PFSK-1 (cell line): ENCODE data around the gene FAM184A.

Experiments used
- POLR2AphosphoS5 ChIP-seq: IDR thresholded peaks from 2 replicates; pipeline ENCODE4 v1.6.1; 2012; ENCODE audit warnings: low read depth, mild to moderate bottlenecking, control low read depth, low read length, moderate library complexity
- TAF1 ChIP-seq: IDR thresholded peaks from 2 replicates; pipeline ENCODE4 v1.6.1; 2012; ENCODE audit warnings: low read length, control low read depth, borderline replicate concordance; ENCODE audit not compliant: insufficient read depth

DNA sequence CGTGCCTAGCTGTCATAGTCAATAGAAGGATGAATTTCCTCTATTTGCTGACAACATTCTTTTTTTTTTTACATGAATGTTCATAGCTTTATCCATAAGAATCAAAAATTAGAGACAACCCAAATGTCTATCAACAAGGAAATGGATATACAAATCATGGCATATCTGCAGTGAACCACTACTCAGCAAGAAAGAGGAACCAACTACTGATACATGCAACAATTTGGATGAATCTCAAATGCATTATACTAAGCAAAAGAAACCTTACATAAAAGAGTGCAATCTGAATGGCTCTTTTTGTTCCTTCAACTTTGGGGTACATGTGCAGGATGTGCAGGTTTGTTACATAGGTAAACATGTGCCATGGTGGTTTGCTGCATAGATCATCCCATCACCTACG, 125.8 kb downstream of the FAM184A start:
- TF ChIP-seq TAF1 (no peak), POLR2AphosphoS5 (no peak)
